ENCODE results near the gene LAMP2. TPM values are rescaled to one million over a fixed set of nuclear protein-coding genes. Genes with fewer than 3 reads are reported as not detected.

LAMP2 gene
- total RNA-seq, 1 donor from 2014 or later = 68.7 TPM

GRCh38 chrX:120459309-120459708, 9.8 kb downstream of the LAMP2 start:
- intact Hi-C loops (cut with micrococcal nuclease) = loop anchor here (5.0 kb wide), 1 partner anchor 152 kb away; no protein-coding TSS in a partner anchor

- intact Hi-C loops (cut with micrococcal nuclease) = loop anchor here (1.0 to 5.0 kb wide), 4 partner anchors 12 to 207 kb away; partner anchors contain the start of genes LAMP2 and ZBTB33
These were observed 11.3 kb downstream of the LAMP2 start for GRCh38 chrX:120457766-120458180.

DNA sequence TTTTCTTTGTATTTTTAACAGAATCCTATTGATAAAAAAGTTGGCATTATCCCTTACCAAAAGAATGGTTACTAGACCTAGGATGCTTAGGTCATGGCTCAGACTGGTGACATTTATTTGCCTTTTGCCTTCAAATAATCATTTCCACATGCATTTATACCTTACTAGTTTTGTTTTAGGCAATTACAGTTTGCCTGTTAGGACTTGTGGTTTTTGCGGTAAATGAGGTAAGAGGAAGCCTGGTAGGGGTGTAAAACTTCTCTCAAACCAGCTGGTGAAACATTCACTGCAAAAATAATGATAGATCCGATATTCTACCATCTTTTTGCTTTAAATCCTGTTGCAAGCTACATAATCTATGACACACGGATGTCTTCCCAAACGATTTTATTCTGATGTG, 12.1 kb downstream of the LAMP2 start:
- intact Hi-C loops (cut with micrococcal nuclease) = loop anchor here (1.0 to 5.0 kb wide), 4 partner anchors 12 to 206 kb away; partner anchors contain the start of genes LAMP2 and ZBTB33

DNA sequence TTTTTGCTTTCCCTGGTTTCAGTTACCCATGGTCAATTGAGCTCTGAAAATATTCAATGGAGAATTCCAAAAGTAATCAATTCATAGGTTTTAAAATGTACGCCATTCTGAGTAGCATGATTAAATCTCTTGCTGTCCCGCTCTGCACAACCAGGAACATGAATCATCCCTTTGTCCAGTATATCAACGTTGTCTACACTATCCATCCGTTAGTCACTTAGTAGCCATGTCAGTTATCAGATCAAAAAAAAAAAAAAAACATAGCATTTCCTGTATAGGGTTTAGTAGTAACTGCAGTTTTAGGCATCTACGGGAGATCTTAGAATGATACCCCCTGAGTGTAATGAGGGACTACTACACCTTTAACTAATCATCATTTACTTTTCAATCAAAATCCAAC, 15.1 kb downstream of the LAMP2 start:
- intact Hi-C loops (cut with micrococcal nuclease) = no loop called here

DNA sequence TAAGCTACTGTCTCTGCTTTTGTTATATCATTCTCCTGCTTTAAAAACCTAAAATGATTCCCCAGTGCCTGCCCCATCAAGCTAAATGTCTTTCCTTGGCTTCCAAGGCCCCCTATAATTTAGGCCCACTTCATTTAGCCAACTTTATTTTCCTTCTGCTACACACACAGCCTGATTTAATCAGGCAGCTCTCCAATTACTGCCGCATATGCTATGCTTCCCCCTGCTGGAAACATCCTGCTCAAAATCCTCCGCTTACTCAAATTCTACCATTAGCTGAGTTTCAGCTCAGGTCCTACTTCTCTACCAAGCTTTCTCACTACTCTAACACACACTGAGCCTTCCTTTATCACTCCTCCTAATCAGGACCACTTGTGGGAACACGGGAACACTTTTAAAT, 17.0 kb downstream of the LAMP2 start:
- intact Hi-C loops (cut with micrococcal nuclease) = loop anchor here (1.0 kb wide), 3 partner anchors 72 to 201 kb away; no protein-coding TSS in a partner anchor

- intact Hi-C loops (cut with micrococcal nuclease) = no loop called here
These were observed 18.9 kb downstream of the LAMP2 start for GRCh38 chrX:120450163-120450562.

- intact Hi-C loops (cut with micrococcal nuclease) = no loop called here
These were observed 22.6 kb downstream of the LAMP2 start for GRCh38 chrX:120446498-120446897.

GRCh38 chrX:120439921-120440320, 29.2 kb downstream of the LAMP2 start:
- intact Hi-C loops (cut with micrococcal nuclease) = no loop called here

DNA sequence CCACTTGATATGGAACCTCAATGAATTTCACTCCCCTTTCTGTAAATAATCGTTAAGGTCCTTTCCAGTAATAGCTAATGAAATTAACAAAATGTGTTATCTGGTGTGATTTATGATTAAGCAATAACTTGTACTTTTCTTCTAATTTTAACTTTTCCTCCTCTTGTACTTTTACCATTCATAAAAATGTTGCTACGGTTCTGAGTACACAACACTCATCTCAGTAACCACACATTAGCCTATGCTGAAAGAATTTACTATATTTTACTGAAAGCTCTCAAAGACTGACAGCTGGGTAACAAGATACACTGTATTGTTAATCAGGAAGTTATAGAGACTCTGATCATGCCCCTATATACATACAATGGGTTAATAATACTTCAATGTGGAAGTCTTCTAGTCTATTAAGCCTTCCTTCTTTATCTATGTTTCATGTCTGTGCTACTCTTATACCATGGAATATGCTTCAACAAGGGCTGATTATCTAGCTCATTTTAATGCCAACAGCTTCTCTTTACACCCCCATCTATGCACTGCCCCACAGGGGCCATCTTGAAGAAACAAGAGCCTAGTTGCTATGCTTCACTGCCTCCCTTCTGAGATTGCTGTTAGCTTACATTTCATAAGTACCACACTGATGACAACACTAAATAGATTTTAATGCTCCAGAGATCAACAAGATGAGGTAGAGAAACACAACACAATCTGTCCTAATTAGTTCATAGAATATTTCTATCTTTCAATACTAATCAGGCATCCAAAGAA, 39.1 kb downstream of the LAMP2 start:
- intact Hi-C loops (cut with micrococcal nuclease) = no loop called here

- intact Hi-C loops (cut with micrococcal nuclease) = no loop called here
These were observed 40.8 kb downstream of the LAMP2 start for GRCh38 chrX:120428309-120428708.

DNA sequence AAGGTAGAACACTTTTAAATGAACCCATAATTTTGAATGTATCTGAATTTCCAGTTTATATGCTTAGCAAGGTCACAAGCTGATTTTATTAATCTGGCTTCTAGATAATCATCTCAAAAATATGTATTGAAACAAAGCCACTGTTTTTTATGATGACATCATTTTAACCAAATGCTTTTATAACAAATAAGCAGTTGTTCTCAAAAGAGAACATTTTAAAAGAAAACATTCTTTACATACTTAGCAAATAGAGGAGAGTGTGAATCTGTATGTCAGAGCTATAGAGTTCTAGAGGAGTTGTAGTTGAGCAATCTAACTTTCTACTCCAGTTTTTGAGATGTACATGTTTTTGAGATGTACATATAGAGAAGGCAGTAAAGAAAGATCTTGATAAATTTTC, 42.5 kb downstream of the LAMP2 start:
- intact Hi-C loops (cut with micrococcal nuclease) = no loop called here

GRCh38 chrX:120419463-120419862, 49.6 kb downstream of the LAMP2 start:
- intact Hi-C loops (cut with micrococcal nuclease) = no loop called here

DNA sequence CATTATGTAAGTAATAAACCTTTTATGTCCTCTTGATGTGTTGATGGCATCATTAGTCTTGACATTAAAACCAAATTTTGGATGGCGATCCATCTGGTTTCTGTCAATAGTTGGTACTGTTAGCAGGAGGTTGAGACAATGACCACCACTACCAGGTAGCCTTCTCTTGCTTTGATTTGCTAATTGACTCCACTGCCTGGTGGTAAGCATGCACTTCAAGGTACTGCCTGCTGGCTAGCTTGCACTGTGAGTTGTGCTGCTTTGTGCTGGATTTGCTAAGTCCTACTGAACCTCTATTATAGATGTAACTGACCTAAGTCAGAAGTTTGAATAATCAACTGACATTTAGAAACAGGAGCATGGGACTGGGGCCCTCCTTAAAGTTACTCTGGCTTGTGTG, 60.9 kb downstream of the LAMP2 start:
- intact Hi-C loops (cut with micrococcal nuclease) = no loop called here

DNA sequence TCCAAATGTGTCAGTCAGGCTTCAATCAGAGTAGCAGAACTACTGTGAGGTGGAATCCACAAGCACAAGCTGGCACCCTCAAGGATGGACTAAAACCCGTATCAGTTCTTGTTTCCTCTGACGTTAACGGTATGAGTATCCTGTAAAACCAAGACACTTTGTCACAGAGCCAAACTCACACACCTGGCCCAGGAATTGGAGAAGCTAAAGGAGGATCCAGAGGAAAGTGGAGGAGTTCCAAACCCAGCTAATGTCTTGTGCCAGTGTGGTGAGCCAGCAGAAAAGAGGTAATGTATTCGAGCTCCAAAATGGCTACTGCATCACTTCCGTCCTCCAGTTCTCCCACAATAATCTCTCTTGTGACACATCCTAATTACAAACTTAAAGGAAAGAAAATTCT, 62.5 kb downstream of the LAMP2 start:
- intact Hi-C loops (cut with micrococcal nuclease) = no loop called here

- intact Hi-C loops (cut with micrococcal nuclease) = no loop called here
These were observed 66.7 kb downstream of the LAMP2 start for GRCh38 chrX:120402369-120402768.

DNA sequence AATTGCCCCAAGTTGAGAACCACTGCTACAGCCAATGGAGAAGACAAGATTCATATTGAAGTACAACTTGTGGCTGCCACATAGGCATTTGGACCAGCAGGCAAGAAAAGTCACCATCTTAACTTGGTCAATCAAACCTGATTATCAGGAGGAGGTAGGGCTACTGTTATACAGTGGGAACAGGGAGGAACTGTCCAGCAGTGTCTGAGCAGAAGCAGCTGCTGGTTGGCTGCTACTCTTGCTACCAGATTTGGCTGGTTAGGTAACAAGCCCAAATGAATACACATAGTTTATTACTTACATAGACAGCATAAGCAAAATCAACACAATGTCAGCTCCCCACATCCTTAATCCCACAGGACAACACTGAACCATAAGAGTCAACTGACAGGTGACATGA, 67.8 kb downstream of the LAMP2 start:
- intact Hi-C loops (cut with micrococcal nuclease) = no loop called here

DNA sequence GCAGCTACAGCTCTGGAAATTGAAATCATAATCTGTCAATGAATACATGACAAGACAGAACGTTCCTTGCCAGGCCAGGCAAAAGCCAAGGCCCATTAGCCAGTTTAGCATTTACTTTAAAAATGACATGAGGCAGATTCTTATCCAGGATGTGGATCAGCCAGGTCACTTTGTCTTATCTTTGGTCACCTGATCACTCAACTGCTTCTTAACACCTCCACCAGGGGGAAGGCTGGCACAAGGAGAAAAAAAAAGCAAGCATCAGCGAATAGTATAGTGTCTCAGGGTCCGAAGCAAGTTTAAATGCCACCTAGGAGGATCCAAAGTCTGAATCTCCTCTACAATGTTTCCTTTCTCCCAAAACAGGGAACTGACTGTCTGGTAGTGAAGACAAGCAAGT, 88.4 kb downstream of the LAMP2 start:
- intact Hi-C loops (cut with micrococcal nuclease) = loop anchor here (1.0 kb wide), 2 partner anchors 72 to 95 kb away; no protein-coding TSS in a partner anchor

DNA sequence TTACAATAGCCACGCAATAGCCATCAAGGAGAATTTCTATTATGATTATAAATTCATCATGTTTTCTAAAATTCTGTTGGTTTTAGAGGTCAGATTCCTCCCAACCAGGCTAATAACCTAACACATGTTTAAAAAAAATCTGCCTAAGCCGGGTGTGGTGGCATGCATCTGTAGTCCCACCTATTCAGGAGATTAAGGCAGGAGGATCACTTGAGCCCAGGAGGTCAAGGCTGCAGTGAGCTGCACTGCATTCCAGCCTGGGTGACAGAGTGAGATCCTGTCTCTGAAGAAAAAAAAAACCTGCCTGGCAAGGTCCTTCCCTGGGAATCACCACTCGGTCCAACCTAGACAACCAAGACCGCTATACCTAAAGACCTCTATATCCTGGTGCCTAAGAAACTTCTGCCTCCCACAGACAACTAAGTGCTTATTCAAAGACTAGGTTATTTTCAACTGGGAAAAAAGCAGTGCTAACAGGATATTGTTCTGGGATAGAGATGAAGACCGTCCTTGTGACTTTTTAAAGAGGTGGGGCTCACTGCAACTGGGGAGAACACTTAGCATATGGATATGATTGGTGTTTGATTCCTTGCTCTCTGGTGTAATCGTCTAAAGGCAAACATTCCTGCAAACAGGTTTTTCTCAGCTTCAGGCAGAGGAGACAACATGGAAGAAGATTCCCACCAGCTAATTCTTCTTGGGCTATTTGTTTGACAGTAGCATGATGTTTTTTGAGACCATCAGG, 89.0 kb downstream of the LAMP2 start:
- intact Hi-C loops (cut with micrococcal nuclease) = loop anchor here (1.0 kb wide), 2 partner anchors 72 to 95 kb away; no protein-coding TSS in a partner anchor

- intact Hi-C loops (cut with micrococcal nuclease) = no loop called here
These were observed 90.5 kb downstream of the LAMP2 start for GRCh38 chrX:120378570-120378969.

Data from T-helper 1 cell treated with Interleukin-12 subunit alpha and Interleukin-12 subunit beta and Interleukin-4 antibody, amounts not matched to agents 30 ng/mL and 1 ng/mL, for 36 hours (primary cell).